Measurements from ENCODE around the gene OVOL1.
A peak's percentile ranks its signal among the peaks of the same experiment; 100 is the strongest.

The OVOL1 gene

DNA sequence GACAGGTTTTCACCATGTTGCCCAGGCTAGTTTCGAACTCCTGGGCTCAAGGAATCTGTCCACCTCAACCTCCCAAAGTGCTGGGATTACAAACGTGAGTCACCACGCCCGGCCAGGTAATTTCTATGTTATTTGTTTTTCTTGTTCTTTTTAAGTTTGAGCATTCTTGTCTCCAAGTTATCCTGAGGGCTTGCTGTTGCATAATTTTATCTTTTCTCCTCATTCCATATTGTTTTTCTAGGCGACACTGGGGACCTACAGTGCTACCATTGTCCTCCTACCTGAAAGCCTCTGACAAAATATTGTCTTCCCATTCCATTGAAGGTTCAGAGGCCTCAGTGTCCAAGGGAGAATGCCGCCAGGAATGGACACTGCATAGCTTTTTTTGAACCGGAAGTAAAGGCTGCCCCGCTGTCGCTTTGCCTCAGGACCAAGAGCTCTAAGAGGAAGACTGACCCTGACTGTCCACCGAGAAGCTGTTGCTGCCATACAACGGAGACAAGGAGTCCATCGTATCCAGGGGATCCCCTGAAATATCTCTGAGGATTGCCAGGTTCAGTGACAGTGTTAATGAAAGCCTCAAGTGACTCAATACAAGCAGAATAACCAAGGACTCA, 15.8 kb upstream of the OVOL1 start:
- no peaks in the 10 kb centered on the region for H3K36me3 Mint-ChIP-seq
- no peak overlapping the region for H3K4me3 Mint-ChIP-seq
- H3K27ac Mint-ChIP-seq: no peak overlapping the region
- DNase-seq (ENCODE audit: low spot score in 2 of 2): no peak
- H3K9me3 Mint-ChIP-seq: no peaks in the 10 kb centered on the region
- ATAC-seq (ENCODE audit: low read depth): no peak
- peaks cover 8% of the 10 kb centered on the region for H3K4me1 Mint-ChIP-seq
- no peaks in the 10 kb centered on the region for H3K27me3 Mint-ChIP-seq

DNA sequence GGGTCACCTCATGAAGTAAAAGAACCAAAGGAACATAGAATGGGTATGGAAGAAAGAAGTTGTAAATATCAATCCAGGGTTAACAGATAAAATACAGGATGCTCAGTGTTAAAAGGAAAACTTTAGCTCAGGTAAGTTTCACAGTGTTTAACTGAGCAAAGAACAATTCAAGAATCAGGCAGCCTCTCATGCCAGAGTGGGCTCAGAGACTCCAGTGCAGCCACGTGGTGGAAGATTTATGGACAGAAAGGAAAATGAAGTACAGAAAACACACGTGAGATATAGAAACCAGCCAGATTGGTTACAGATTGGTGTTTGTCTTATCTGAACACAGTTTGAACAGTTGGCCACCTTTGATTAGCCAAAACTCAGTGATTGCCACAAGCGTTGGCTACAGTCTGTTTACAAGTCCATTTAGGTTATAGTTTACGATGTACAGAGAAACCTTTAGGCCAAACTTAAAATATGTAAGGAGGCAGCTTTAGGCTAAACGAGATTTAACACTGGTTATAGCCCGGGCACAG, 15.2 kb upstream of the OVOL1 start:
- no peak overlapping the region for H3K27ac Mint-ChIP-seq
- no peaks in the 10 kb centered on the region for H3K36me3 Mint-ChIP-seq

DNA sequence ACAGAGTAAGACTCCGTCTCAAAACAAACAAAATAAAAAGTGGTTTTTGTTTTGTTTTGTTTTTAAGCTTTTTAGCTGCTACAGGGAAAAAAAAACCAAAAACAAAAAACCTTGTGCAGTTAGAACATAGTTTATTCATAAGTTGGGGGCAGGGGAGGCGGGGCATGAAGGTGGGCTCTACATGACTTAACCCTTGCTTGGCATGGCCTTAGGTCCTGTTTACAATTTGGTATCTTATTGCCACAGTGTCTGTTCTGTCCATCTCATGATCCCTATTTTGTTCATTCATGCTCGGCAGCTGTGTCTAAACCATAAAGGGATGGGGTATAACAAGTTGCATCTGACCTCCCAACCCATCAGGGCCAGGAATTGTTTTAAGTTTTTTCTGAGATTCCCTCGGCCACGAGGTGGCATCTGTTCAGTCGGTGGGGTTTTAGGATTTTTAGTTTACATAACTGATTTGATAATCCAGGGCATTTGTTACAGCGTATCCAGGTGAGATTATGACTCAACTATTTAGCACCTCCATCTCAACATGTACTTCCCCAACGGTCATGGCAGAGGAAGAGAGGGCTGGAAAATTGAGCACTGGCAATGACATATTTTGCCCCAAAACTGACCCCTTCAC, 13.0 kb upstream of the OVOL1 start:
- Mint-ChIP-seq H3K4me1 (peaks cover 9% of the 10 kb centered on the region), H3K9me3 (no peaks in the 10 kb centered on the region), H3K27ac (no peak overlapping the region), H3K4me3 (no peak overlapping the region), H3K27me3 (no peaks in the 10 kb centered on the region), H3K36me3 (peaks cover 3% of the 10 kb centered on the region)
- DNase-seq (ENCODE audit: low spot score in 2 of 2) (no peak), ATAC-seq (ENCODE audit: low read depth) (no peak)

More for the DNA sequence above, 15.2 kb upstream of the OVOL1 start:
- no peak for DNase-seq (ENCODE audit: low spot score in 2 of 2)
- Mint-ChIP-seq H3K4me1 (peaks cover 9% of the 10 kb centered on the region), H3K9me3 (no peaks in the 10 kb centered on the region), H3K27me3 (no peaks in the 10 kb centered on the region), H3K4me3 (no peak overlapping the region)
- ATAC-seq (ENCODE audit: low read depth): no peak

DNA sequence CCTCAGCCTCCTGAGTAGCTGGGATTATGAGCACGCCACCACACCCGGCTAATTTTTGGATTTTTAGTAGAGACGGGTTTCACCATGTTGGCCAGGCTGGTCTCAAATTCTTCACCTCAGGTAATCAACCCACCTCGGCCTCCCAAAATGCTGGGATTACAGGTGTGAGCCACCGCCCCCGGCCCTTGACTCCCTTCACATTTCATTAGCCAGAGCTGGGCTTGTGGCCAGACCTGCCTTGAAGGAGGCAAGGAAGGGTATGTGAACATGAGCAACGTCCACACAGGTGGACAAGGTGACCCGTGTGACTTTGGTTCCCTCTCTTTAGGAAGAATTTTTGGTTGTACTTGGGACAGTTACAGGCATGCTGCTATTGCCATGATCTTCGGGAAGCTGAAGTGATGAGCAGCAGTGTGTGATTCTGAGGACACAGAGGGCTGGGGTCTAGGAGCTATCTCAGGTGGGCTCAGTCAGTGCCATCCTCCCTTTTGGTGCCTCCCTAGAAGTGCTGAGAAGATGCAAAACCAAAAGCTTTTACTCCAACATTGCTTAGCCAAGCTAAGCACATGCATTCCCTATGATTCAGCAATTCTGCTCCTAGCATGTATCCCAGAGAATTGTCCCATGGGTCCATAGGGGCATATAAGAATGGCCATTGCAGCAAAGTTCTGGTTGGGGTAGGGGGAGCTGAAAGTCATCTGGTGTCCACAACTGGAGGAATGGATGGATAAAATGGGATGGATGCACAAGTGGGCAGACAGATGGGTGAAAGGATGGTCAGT, 12.1 kb upstream of the OVOL1 start:
- DNase-seq (ENCODE audit: low spot score in 2 of 2) (no peak), ATAC-seq (ENCODE audit: low read depth) (no peak)
- peaks cover 3% of the 10 kb centered on the region for H3K36me3 Mint-ChIP-seq
- H3K4me3 Mint-ChIP-seq: no peak overlapping the region
- H3K9me3 Mint-ChIP-seq: no peaks in the 10 kb centered on the region
- H3K27ac Mint-ChIP-seq: no peak overlapping the region
- no peaks in the 10 kb centered on the region for H3K27me3 Mint-ChIP-seq
- peaks cover 8% of the 10 kb centered on the region for H3K4me1 Mint-ChIP-seq

DNA sequence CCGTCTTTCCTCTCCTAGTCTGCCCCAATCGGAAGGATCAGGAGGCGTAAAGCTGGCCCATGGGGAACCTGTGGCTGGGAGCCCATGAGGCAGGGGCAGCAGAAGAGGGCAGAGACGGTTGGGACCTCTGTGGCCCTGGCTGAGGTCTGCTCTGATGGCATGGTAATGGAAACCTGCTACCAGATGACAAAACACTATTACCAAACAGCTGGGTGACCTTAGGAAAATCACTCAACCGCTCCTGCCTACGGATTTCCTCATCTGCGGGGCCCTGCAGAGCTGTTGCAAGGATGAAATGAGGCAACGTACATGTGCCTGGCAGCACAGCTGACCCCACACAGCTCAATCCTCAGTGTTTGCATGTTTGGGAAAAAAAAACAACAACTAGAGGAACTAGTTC, 10.7 kb upstream of the OVOL1 start:
- Mint-ChIP-seq H3K4me3 (no peak overlapping the region), H3K27ac (no peak overlapping the region), H3K27me3 (no peaks in the 10 kb centered on the region), H3K9me3 (no peaks in the 10 kb centered on the region), H3K36me3 (peaks cover 3% of the 10 kb centered on the region), H3K4me1 (peaks cover 4% of the 10 kb centered on the region)
- ATAC-seq (ENCODE audit: low read depth) (no peak), DNase-seq (ENCODE audit: low spot score in 2 of 2) (no peak)

DNA sequence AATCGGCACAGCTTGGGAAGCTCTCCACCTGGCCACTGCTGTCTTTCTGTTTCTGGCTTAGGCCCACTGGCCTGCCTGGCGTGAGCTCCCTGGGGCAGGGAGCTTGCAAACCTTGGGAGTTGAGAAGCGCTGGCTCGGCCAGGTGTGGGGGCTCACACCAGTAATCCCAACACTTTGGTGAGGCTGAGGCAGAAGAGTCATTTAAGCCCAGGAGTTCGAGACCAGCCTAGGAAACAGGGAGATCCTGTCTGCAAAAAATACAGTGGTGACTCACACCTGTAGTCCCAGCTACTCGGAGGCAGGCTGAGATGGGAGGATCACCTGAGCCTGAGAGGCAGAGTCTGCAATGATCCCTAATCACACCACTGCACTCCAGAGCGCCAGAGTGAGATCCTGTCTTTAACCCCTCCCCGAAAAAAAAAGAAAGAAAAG, 10.1 kb upstream of the OVOL1 start:
- Mint-ChIP-seq H3K27ac (no peak overlapping the region), H3K4me3 (no peak overlapping the region), H3K9me3 (no peaks in the 10 kb centered on the region), H3K4me1 (peaks cover 4% of the 10 kb centered on the region), H3K27me3 (no peaks in the 10 kb centered on the region), H3K36me3 (peaks cover 3% of the 10 kb centered on the region)
- ATAC-seq (ENCODE audit: low read depth) (no peak), DNase-seq (ENCODE audit: low spot score in 2 of 2) (no peak)

DNA sequence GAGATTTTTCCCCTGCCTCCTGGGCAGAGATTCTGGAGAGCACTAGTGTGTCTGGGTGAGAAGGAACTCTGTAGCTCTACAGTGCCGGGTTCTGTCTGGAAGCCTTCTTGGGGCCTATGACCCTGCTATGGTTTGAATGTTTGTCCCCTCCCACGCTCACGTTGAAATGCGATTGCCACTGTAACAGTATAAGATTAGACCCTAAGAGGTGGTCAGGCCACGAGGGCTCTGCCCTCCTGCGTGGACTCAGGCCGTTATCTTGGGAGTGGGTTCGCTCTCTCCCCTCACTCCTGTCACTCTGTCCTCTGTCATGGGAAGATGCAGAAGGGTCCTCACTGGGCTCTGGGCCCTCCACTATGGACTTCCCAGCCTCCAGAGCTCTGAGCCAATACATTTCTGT, 9.6 kb upstream of the OVOL1 start:
- Mint-ChIP-seq H3K27ac (no peak overlapping the region), H3K4me3 (no peak overlapping the region), H3K36me3 (peaks cover 3% of the 10 kb centered on the region), H3K9me3 (no peaks in the 10 kb centered on the region), H3K27me3 (no peaks in the 10 kb centered on the region), H3K4me1 (peaks cover 4% of the 10 kb centered on the region)
- DNase-seq (ENCODE audit: low spot score in 2 of 2) (no peak), ATAC-seq (ENCODE audit: low read depth) (no peak)

DNA sequence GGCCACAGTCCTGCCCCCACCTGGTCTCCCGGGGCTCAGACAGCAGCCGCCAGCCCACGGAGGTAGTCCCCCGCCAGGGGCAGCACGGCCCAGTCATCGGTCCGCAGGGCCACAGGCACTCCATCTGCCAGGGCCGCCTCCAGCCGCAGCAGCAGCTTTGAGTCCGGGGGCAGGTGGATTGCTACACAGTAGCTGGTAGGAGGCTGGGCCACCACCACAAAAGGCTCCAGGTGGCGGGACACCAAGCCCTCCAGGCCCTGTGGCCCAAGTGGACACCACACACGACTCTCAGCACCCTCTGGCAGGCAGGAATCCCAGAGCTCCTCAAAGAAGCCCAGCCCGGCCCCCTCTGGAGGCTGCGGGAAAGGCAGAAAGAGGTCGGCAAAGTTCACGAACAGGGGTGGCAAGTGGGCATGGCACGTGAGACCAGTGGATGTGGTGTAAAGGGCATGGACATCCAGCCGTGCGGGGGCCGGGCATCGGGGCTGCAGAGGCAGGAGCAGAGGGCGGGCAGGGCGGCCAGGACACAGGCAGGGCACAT, 9.0 kb upstream of the OVOL1 start:
- DNase-seq (ENCODE audit: low spot score in 2 of 2) (no peak), ATAC-seq (ENCODE audit: low read depth) (no peak)
- Mint-ChIP-seq H3K27me3 (no peaks in the 10 kb centered on the region), H3K36me3 (peaks cover 3% of the 10 kb centered on the region), H3K9me3 (no peaks in the 10 kb centered on the region), H3K4me3 (no peak overlapping the region), H3K4me1 (peaks cover 4% of the 10 kb centered on the region), H3K27ac (no peak overlapping the region)

DNA sequence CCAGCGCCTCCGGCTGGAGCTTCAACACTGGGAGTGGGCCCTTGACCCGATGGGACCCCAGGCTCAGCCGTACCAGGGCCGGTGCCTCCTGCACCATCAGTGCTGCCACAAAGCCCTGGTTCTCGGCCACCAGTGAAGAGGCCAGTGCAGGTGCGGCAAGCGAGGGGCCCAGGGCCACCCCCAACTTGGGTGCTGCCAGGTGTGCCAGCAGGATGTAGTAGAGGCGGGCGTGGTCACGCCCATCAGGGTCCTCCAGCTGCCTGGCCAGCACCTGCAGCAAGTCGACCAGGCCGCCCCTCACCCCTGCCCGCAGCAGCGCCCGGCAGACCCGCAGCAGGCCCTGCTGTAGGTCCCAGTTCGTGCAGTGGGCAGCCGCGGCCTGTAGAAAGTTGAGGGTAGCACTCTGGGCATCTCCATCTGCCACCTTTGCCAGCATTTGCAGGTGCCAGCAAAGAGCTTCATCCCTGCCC, 8.4 kb upstream of the OVOL1 start:
- no peak overlapping the region for H3K4me3 Mint-ChIP-seq
- H3K4me1 Mint-ChIP-seq: peaks cover 4% of the 10 kb centered on the region
- no peaks in the 10 kb centered on the region for H3K9me3 Mint-ChIP-seq
- H3K27me3 Mint-ChIP-seq: no peaks in the 10 kb centered on the region
- ATAC-seq (ENCODE audit: low read depth): no peak
- H3K27ac Mint-ChIP-seq: no peak overlapping the region
- peaks cover 3% of the 10 kb centered on the region for H3K36me3 Mint-ChIP-seq
- no peak for DNase-seq (ENCODE audit: low spot score in 2 of 2)

DNA sequence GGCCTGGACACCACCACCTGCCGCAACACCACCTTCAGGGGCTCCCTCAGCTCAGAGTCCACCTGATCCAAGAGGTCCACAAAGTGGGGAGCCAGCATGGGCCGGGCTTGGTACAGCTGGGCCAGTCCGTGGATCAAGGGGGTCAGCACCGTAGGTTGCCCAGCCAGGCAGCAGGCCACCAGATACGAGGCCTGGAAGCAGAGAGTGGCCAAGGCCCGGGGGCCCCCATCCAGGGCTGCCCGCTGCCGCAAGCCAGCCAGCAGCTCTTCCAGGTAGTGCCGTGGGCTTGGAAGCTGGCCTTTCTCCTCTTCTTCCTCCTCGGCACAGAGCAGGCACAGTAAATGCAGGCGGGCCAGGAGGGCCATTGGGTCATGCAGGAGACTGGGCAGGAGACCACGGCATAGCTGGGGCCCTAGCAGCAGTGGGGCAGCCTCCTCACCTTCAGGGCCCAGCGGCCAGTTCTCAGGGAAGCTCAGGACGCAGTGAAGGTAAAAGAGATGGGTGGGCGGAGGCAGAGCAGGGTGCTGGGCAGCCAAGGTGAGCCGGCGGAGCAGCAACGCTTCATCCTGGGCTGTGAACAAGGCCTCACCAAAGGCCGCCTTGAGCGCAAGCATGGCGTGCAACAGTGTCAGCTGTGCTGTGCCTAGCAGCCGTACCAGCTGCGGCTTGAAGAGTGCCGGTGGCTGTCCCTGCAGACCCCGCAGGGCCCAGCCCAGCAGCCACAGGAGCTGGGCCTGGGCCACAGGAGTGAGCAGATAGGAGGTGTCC, 7.8 kb upstream of the OVOL1 start:
- DNase-seq (ENCODE audit: low spot score in 2 of 2) (no peak), ATAC-seq (ENCODE audit: low read depth) (no peak)
- H3K4me3 Mint-ChIP-seq: peak overlapping the region; percentile 95
- H3K27ac Mint-ChIP-seq: no peak overlapping the region
- H3K36me3 Mint-ChIP-seq: peaks cover 3% of the 10 kb centered on the region
- H3K9me3 Mint-ChIP-seq: no peaks in the 10 kb centered on the region
- peaks cover 4% of the 10 kb centered on the region for H3K4me1 Mint-ChIP-seq
- no peaks in the 10 kb centered on the region for H3K27me3 Mint-ChIP-seq

DNA sequence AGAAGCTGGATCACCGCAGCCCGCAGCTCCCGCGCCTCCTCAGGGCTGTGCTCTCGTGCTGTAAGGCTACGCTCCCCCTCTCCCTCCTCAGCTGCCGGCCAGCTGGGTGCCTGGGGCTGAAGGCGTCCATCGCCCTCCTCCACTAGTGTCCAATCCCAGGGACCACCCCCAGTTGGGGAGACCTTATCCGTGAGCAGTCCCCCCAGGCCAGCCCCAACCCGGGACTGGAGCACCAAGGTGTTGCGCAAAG, 7.3 kb upstream of the OVOL1 start:
- Mint-ChIP-seq H3K9me3 (no peaks in the 10 kb centered on the region), H3K4me3 (peak overlapping the region; percentile 95), H3K27me3 (no peaks in the 10 kb centered on the region), H3K27ac (peak overlapping the region; percentile 90), H3K36me3 (peaks cover 3% of the 10 kb centered on the region), H3K4me1 (peaks cover 4% of the 10 kb centered on the region)
- no peak for DNase-seq (ENCODE audit: low spot score in 2 of 2)
- ATAC-seq (ENCODE audit: low read depth): no peak

DNA sequence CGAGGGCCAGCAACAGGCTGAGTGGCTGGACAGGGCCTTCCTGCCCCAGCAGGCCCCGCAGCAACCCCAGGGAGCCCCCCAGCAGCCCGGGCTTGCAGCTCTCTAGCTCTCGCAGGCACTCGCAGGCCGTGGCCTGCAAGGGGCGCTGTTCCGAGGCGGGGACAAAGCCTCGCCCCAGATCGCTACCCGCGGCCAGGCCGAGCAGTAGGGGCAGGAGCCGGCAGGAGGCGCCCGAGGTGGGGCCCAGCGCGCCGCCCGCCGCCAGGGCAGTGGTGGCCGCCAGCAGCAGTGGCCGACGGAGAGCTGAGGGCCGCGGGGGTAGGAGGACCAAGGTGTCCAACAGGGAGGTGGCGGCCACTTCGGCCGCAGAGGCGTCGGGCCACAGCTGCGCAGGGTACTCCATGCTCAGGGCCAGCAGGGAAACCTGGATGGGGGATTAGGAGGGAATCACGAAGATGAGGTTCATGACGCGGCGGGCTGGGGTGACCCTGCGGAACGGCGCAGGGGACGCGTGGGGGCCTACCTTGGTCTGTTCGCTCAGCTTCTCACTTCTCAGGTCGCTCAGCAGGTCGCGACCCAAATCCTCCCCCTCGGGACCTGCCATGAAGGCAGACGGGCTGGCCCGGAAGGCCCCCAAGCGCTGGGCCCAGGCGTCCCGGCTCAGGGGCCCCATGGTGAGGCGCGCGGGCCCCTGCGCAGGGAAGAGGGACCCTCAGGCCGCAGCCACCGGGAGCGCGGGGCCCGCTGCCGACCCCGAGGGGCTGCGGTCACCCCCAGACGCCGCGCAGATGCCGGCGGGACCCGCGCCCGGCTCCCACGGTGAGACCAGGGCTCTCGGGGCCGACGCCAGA, 6.7 kb upstream of the OVOL1 start:
- peak; percentile 82 to 91 for DNase-seq (ENCODE audit: low spot score in 2 of 2)
- Mint-ChIP-seq H3K9me3 (no peaks in the 10 kb centered on the region), H3K27ac (peak overlapping the region; percentile 90), H3K36me3 (peaks cover 3% of the 10 kb centered on the region), H3K4me3 (peak overlapping the region; percentile 95), H3K27me3 (no peaks in the 10 kb centered on the region), H3K4me1 (peaks cover 4% of the 10 kb centered on the region)
- peak; percentile 68 for ATAC-seq (ENCODE audit: low read depth)

DNA sequence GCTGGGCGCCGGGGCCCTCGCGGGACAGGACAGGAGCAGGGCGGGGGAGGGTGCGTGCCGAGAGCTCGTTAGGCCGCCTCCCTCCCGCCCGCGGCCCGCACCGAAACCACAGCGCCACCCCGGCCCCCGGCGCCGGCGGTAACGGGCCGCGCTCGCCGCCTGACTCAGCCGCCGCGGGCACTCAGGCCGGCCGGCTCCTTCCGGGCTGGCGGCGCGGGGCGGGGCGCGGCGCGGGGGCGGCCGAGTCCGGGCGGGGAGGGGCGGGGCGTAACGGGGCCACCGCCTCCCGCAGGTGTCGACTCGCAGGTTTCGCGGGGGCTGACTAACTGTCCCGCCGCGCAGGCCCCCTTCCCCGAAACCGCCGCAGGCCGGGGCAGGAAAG, 6.1 kb upstream of the OVOL1 start, which contains the start of gene AP5B1:
AP5B1 (minus strand) TSS at position 207 of the 382 bp plus-strand sequence. CDS start 385 bp downstream, outside the sequence.
- H3K4me1 Mint-ChIP-seq: peaks cover 6% of the 10 kb centered on the region
- H3K36me3 Mint-ChIP-seq: peaks cover 3% of the 10 kb centered on the region
- peak; percentile 68 to 81 for DNase-seq (ENCODE audit: low spot score in 2 of 2)
- H3K9me3 Mint-ChIP-seq: no peaks in the 10 kb centered on the region
- peaks cover 2% of the 10 kb centered on the region for H3K27me3 Mint-ChIP-seq
- peak within 1 kb of the TSS; percentile 95 for H3K4me3 Mint-ChIP-seq
- peak; percentile 72 for ATAC-seq (ENCODE audit: low read depth)
- H3K27ac Mint-ChIP-seq: peak within 1 kb of the TSS; percentile 90

All from memory B cell (primary cell).